Endothelial cell of umbilical vein (primary cell): ENCODE results near the gene OVOL2. TPM values are rescaled to one million over a fixed set of nuclear protein-coding genes. Genes with fewer than 3 reads are reported as not detected.

Experiments
- BruUV-seq: library from RNA; stranded (reverse); fragments of 400-500 nt; replicated peaks from 2 replicates; lab custom pipeline; 2021; lab: Mats Ljungman, UMichigan
- CTCF ChIA-PET: fragments of 300-600, 350-600 bp; sonication (Branson Sonifier 250); formaldehyde crosslinking; loops from one replicate; lab custom pipeline; 2021; ENCODE audit warnings: antibody characterized with exemption, inconsistent platforms; lab: Charles Lee
- POLR2A ChIA-PET: fragments of 300-600, 350-600 bp; sonication (Branson Sonifier 250); formaldehyde crosslinking; loops from one replicate; lab custom pipeline; 2021; ENCODE audit warnings: antibody characterized with exemption, inconsistent platforms; lab: Charles Lee
- DNase-seq: peaks from one replicate; pipeline ENCODE4 v3.0.0-alpha.2; 2011; ENCODE audit warnings: low read depth, low spot score
- FAIRE-seq: peaks from 2 replicates; lab custom pipeline; 2011; peaks lifted over from hg19 to GRCh38; lab: Jason Lieb, UNC
- H2AFZ ChIP-seq: 2 replicates; pipeline ENCODE4 v1.6.0; 2012; ENCODE audit warnings: low read depth, low read length, control low read depth, inconsistent platforms
- H3K27ac ChIP-seq: 2 replicates; pipeline ENCODE4 v1.5.1; 2011; ENCODE audit warnings: low read depth, mild to moderate bottlenecking, control low read depth, low read length, moderate library complexity; ENCODE audit not compliant: insufficient read depth
- H3K27me3 ChIP-seq, 2 experiments: 2 replicates each; pipeline versions ENCODE4 v1.6.0 to v1.6.1; 2011; ENCODE audit warnings: low read length in 2 of 2, mixed read lengths in 1 of 2; ENCODE audit not compliant: control insufficient read depth in 2 of 2, insufficient read depth in 2 of 2
- H3K36me3 ChIP-seq, 2 experiments: 2 replicates in 1 of 2; 3 replicates in 1 of 2; pipeline ENCODE4 v1.5.1; 2011; ENCODE audit warnings: low read length in 2 of 2, mild to moderate bottlenecking in 1 of 2, moderate library complexity in 1 of 2; ENCODE audit not compliant: control insufficient read depth in 2 of 2, insufficient read depth in 2 of 2; ENCODE audit errors: extremely low read depth in 1 of 2
- H3K4me1 ChIP-seq: 3 replicates; pipeline ENCODE4 v1.5.1; 2011; ENCODE audit warnings: mild to moderate bottlenecking, low read length; ENCODE audit not compliant: control insufficient read depth, insufficient read depth; ENCODE audit errors: extremely low read depth
- H3K4me2 ChIP-seq: 2 replicates; pipeline ENCODE4 v1.6.1; 2011; ENCODE audit warnings: low read length, control low read depth, mixed read lengths; ENCODE audit not compliant: insufficient read depth
- H3K4me3 ChIP-seq, 3 experiments: fragments of 200-600 bp in 1 of 3; sonication (generic), shearing (Covaris generic) in 1 of 3; replicated peaks in 1 of 3; 2 replicates each; pipeline ENCODE4 v1.5.1; 2011 to 2016; ENCODE audit warnings: control low read depth in 3 of 3, low read length in 3 of 3, mild to moderate bottlenecking in 2 of 3, inconsistent platforms in 1 of 3, low read depth in 1 of 3, moderate library complexity in 1 of 3; ENCODE audit not compliant: insufficient read depth in 1 of 3
- H3K79me2 ChIP-seq: 2 replicates; pipeline ENCODE4 v1.6.0; 2012; ENCODE audit warnings: low read length, inconsistent platforms; ENCODE audit not compliant: control insufficient read depth, insufficient read depth
- H3K9ac ChIP-seq: replicated peaks from 2 replicates; pipeline ENCODE3; 2011; ENCODE audit warnings: low read length, control low read depth; ENCODE audit not compliant: insufficient read depth; ENCODE audit errors: extremely low read depth
- H3K9me1 ChIP-seq: replicated peaks from 3 replicates; pipeline ENCODE4 v1.6.0; 2011; ENCODE audit warnings: mild to moderate bottlenecking, low read length; ENCODE audit not compliant: control insufficient read depth, insufficient read depth; ENCODE audit errors: extremely low read depth
- H3K9me3 ChIP-seq: replicated peaks from 2 replicates; pipeline ENCODE4 v1.5.1; 2012; ENCODE audit warnings: low read length, inconsistent platforms; ENCODE audit not compliant: control insufficient read depth, insufficient read depth
- H4K20me1 ChIP-seq: replicated peaks from 2 replicates; pipeline ENCODE3; 2011; ENCODE audit warnings: mild to moderate bottlenecking, low read length; ENCODE audit not compliant: control insufficient read depth, insufficient read depth; ENCODE audit errors: extremely low read depth
- CTCF ChIP-seq, 2 donors: IDR thresholded peaks; 1 replicate in 1 of 2; 2 replicates in 1 of 2; pipeline ENCODE4 v1.5.1; 2011; ENCODE audit warnings: low read length in 2 of 2, mild to moderate bottlenecking in 2 of 2, moderate library complexity in 2 of 2, control low read depth in 1 of 2, inconsistent platforms in 1 of 2, low read depth in 1 of 2; ENCODE audit not compliant: insufficient read depth in 1 of 2; ENCODE audit errors: extremely low read depth in 1 of 2
- EZH2 ChIP-seq: IDR thresholded peaks from 2 replicates; pipeline ENCODE4 v1.6.1; 2012; ENCODE audit warnings: borderline replicate concordance, low read depth, mild to moderate bottlenecking, moderate library complexity, low read length, inconsistent platforms; ENCODE audit not compliant: severe bottlenecking
- FOS ChIP-seq: IDR thresholded peaks from 2 replicates; pipeline ENCODE4 v1.6.1; 2011; ENCODE audit warnings: mild to moderate bottlenecking, low read length, moderate library complexity, borderline replicate concordance; ENCODE audit not compliant: insufficient read depth
- GATA2 ChIP-seq: IDR thresholded peaks from 2 replicates; pipeline ENCODE4 v1.7.0; 2011; ENCODE audit warnings: low read depth, mild to moderate bottlenecking, moderate library complexity, mixed read lengths, low read length; ENCODE audit not compliant: insufficient read length, insufficient read depth
- JUN ChIP-seq: IDR thresholded peaks from 2 replicates; pipeline ENCODE4 v1.6.1; 2011; ENCODE audit warnings: borderline replicate concordance, low read depth; ENCODE audit not compliant: insufficient read length, insufficient read depth
- MAX ChIP-seq: IDR thresholded peaks from 2 replicates; pipeline ENCODE4 v1.6.1; 2011; ENCODE audit not compliant: insufficient read depth, insufficient read length
- MYC ChIP-seq: IDR thresholded peaks from one replicate; pipeline ENCODE4 v1.6.1; 2011; ENCODE audit warnings: mild to moderate bottlenecking, low read depth, low read length
- POLR2A ChIP-seq: IDR thresholded peaks from 2 replicates; pipeline ENCODE4 v1.6.1; 2012; ENCODE audit warnings: low read depth, mild to moderate bottlenecking, control low read depth, low read length
- POLR2AphosphoS5 ChIP-seq: IDR thresholded peaks from 2 replicates; pipeline ENCODE4 v1.6.1; 2012; ENCODE audit warnings: low read depth, mild to moderate bottlenecking, control low read depth, low read length, moderate library complexity; ENCODE audit not compliant: insufficient read depth
- dilution Hi-C: fragments of 300-500 bp; cut with MboI; formaldehyde crosslinking; loops from one replicate; pipeline ENCODE4 v1.15.0; 2019; ENCODE audit warnings: low sequenced_read_pairs; ENCODE audit not compliant: extremely low pct_ligation_motif_present
- intact Hi-C: fragments of 100-400 bp; cut with micrococcal nuclease; formaldehyde crosslinking; loops from one replicate; pipeline ENCODE4 v1.10.0; 2022
- polyA plus RNA-seq, 4 experiments: library from polyadenylated mRNA; depleted of rRNA in 3 of 4; stranded (reverse) in 3 of 4; unstranded in 1 of 4; fragments of >200 nt; gene quantifications; 2 replicates each; pipeline versions ENCODE4 v1.2.1 to v1.2.3, GENCODE V29; 2011 to 2012; ENCODE audit warnings: missing spikeins in 1 of 4
- total RNA-seq: library from RNA; stranded (reverse); gene quantifications from 2 replicates; pipeline ENCODE4 v1.2.3, GENCODE V29; 2021

The OVOL2 gene
- total and polyA plus RNA-seq, 2 donors (not counting 3 experiments of a cell fraction or from before 2014, with no cell fraction given): not detected

- H3K4me2 ChIP-seq: no peak overlapping the region
- no peak overlapping the region for H3K9ac ChIP-seq
- no peak overlapping the region for H3K27ac ChIP-seq
- dilution Hi-C loops (no loop called here), intact Hi-C loops (no loop called here)
- H3K36me3 ChIP-seq: no peaks in the 10 kb centered on the region
- DNase-seq: no peak
- no peaks in the 10 kb centered on the region for H3K79me2 ChIP-seq
- TF ChIP-seq GATA2 (no peak), MYC (no peak), MAX (no peak), CTCF (IDR thresholded peaks at IDR 0.05; ENCODE audit: extremely low read depth in 1 of 2, insufficient read depth in 1 of 2, low read depth in 1 of 2, low read length in 2 of 2) (no peak), POLR2AphosphoS5 (no peak), POLR2A (no peak), FOS (no peak), JUN (no peak), EZH2 (no peak)
- CTCF ChIA-PET: no interaction called here
- no peaks in the 10 kb centered on the region for H3K27me3 ChIP-seq
- H4K20me1 ChIP-seq: no peaks in the 10 kb centered on the region
- no peaks in the 10 kb centered on the region for H3K9me3 ChIP-seq
- no peaks in the 10 kb centered on the region for H3K4me1 ChIP-seq
- no TSS peak for BruUV-seq
- H3K9me1 ChIP-seq: no peaks in the 10 kb centered on the region
- POLR2A ChIA-PET: no interaction called here
- no peak for FAIRE-seq
- H3K4me3 ChIP-seq: no peak overlapping the region
- no peak overlapping the region for H2AFZ ChIP-seq
Observed at GRCh38 chr20:18090477-18090876, 32.8 kb upstream of the OVOL2 start.
